ENCODE results near the gene STAC. TPM values are rescaled to one million over a fixed set of nuclear protein-coding genes. Genes with fewer than 3 reads are reported as not detected.

The STAC gene
- total RNA-seq, 1 donor from 2014 or later = 21.7 TPM

GRCh38 chr3:36543276-36543997 is 163.1 kb downstream of the STAC start:
- no peak for DNase-seq (ENCODE audit: low read depth)
- no peak for TF ChIP-seq CTCF (conservative IDR thresholded peaks at IDR 0.05; ENCODE audit: low read depth, low read length)
- no peak overlapping the region for H3K4me3 ChIP-seq (ENCODE audit: low read depth, low read length)

GRCh38 chr3:36546226-36546625 is 165.9 kb downstream of the STAC start:
- no peak for DNase-seq (ENCODE audit: low read depth)
- no peak for TF ChIP-seq CTCF (conservative IDR thresholded peaks at IDR 0.05; ENCODE audit: low read depth, low read length)
- H3K4me3 ChIP-seq (ENCODE audit: low read depth, low read length) = no peak overlapping the region

- TF ChIP-seq CTCF (conservative IDR thresholded peaks at IDR 0.05; ENCODE audit: low read depth, low read length) = no peak
- DNase-seq (ENCODE audit: low read depth) = no peak
- no peak overlapping the region for H3K4me3 ChIP-seq (ENCODE audit: low read depth, low read length)
These were observed 168.4 kb downstream of the STAC start for GRCh38 chr3:36548712-36549111.

GRCh38 chr3:36557021-36557707 is 176.9 kb downstream of the STAC start:
- H3K4me3 ChIP-seq (ENCODE audit: low read depth, low read length) = no peak overlapping the region
- TF ChIP-seq CTCF (conservative IDR thresholded peaks at IDR 0.05; ENCODE audit: low read depth, low read length) = no peak
- no peak for DNase-seq (ENCODE audit: low read depth)

GRCh38 chr3:36557708-36558421 is 177.6 kb downstream of the STAC start:
- DNase-seq (ENCODE audit: low read depth) = no peak
- TF ChIP-seq CTCF (conservative IDR thresholded peaks at IDR 0.05; ENCODE audit: low read depth, low read length) = no peak
- no peak overlapping the region for H3K4me3 ChIP-seq (ENCODE audit: low read depth, low read length)

- TF ChIP-seq CTCF (conservative IDR thresholded peaks at IDR 0.05; ENCODE audit: low read depth, low read length) = no peak
- no peak for DNase-seq (ENCODE audit: low read depth)
- no peak overlapping the region for H3K4me3 ChIP-seq (ENCODE audit: low read depth, low read length)
These were observed 178.7 kb downstream of the STAC start for GRCh38 chr3:36558961-36559360.
